Colonic mucosa (tissue), 4 donors: Measurements from ENCODE around the gene ZC3H12A. TPM values are rescaled to one million over a fixed set of nuclear protein-coding genes. Genes with fewer than 3 reads are reported as not detected.
"Not testable (repeated sequence)": the region's sequence is repeated elsewhere in the genome, so short reads cannot be mapped to it uniquely, and the experiment has no call there.

Experiments
- DNase-seq: peaks from one replicate; pipeline ENCODE4 v3.0.0-alpha.2; 2020
- H3K27ac ChIP-seq: fragments of 200-600 bp; one replicate; pipeline ENCODE4 v1.8.0; 2021
- H3K27me3 ChIP-seq: fragments of 200-600 bp; one replicate; pipeline ENCODE4 v1.8.0; 2021
- H3K36me3 ChIP-seq: fragments of 200-600 bp; one replicate; pipeline ENCODE4 v1.8.0; 2021
- H3K4me1 ChIP-seq: fragments of 200-600 bp; one replicate; pipeline ENCODE4 v1.8.0; 2021; ENCODE audit warnings: mild to moderate bottlenecking
- H3K4me3 ChIP-seq: fragments of 200-600 bp; one replicate; pipeline ENCODE4 v1.8.0; 2021
- H3K9ac ChIP-seq, 2 donors: one replicate each; pipeline ENCODE4 v1.7.0; 2013; ENCODE audit warnings: control low read depth in 2 of 2, low read depth in 2 of 2, low read length in 2 of 2
- H3K9me3 ChIP-seq: fragments of 200-600 bp; one replicate; pipeline ENCODE4 v1.8.0; 2021
- CTCF ChIP-seq: fragments of 200-600 bp; IDR thresholded peaks from one replicate; pipeline ENCODE4 v1.8.0; 2022; ENCODE audit warnings: antibody characterized with exemption, mild to moderate bottlenecking
- intact Hi-C: fragments of 100-400 bp; cut with DNase I; formaldehyde crosslinking; loops from one replicate; pipeline ENCODE4 v1.14.1; 2022
- microRNA-seq: library from miRNA; unstranded; fragments of <30 nt; microRNA quantifications from one replicate; pipeline ENCODE4, GENCODE V29; 2019
- total RNA-seq, 2 donors: library from RNA; stranded (reverse); fragmentation: NEBNext Ultra II Directional in 1 of 2; extraction: Animal tissue kit (Norgen Biotek cat#: 25700) in 1 of 2; gene quantifications; one replicate each; pipeline ENCODE4 v1.2.1, GENCODE V29; 2021
- donor health status: healthy.
- donor health status: DM: no; HTN: no; CAD: no.
- donor health status: DM: no; HTN: no; CAD: no.

ZC3H12A gene
- total RNA-seq, 2 donors from 2014 or later: 18.2 to 35.4 TPM

- no peak overlapping the region for H3K27ac ChIP-seq
- H3K4me3 ChIP-seq: no peak overlapping the region
- H3K27me3 ChIP-seq: no peaks in the 10 kb centered on the region
- no peaks in the 10 kb centered on the region for H3K36me3 ChIP-seq
- no peak for DNase-seq
- no peak overlapping the region for H3K9ac ChIP-seq
- intact Hi-C loops: no loop called here
- H3K4me1 ChIP-seq: no peaks in the 10 kb centered on the region
- TF ChIP-seq CTCF: no peak
- no peaks in the 10 kb centered on the region for H3K9me3 ChIP-seq
Observed at GRCh38 chr1:37519613-37520012, 45.2 kb downstream of the ZC3H12A start.

GRCh38 chr1:37529888-37530287, 55.5 kb downstream of the ZC3H12A start:
- H3K9ac ChIP-seq, intact Hi-C loops, H3K27me3 ChIP-seq, H3K27ac ChIP-seq, H3K4me3 ChIP-seq, DNase-seq, H3K9me3 ChIP-seq, H3K36me3 ChIP-seq, H3K4me1 ChIP-seq: not testable (repeated sequence)

GRCh38 chr1:37532418-37533156, 58.2 kb downstream of the ZC3H12A start:
- H3K4me3 ChIP-seq, H3K9ac ChIP-seq, H3K27ac ChIP-seq, DNase-seq, H3K4me1 ChIP-seq, H3K36me3 ChIP-seq, H3K9me3 ChIP-seq, H3K27me3 ChIP-seq, intact Hi-C loops: not testable (repeated sequence)

GRCh38 chr1:37533317-37534093, 59.1 kb downstream of the ZC3H12A start:
- Histone ChIP-seq H3K9me3 (no peaks in the 10 kb centered on the region), H3K4me3 (no peak overlapping the region), H3K4me1 (no peaks in the 10 kb centered on the region), H3K36me3 (no peaks in the 10 kb centered on the region), H3K27me3 (no peaks in the 10 kb centered on the region), H3K27ac (no peak overlapping the region), H3K9ac (no peak overlapping the region)
- no peak for TF ChIP-seq CTCF
- DNase-seq: no peak
- intact Hi-C loops: no loop called here

Small RNA genes lying within 50 kb of the gene (microRNA-seq; reads per million reads assigned to microRNA genes)
- gene MIR5581 (not detected), gene MIR6732 (not detected)

Other genes with a start within 250 kb of the ZC3H12A start
- 10 to 100 TPM; 32.9 to 40.6 TPM for gene MEAF6, start 40.2 kb downstream of the ZC3H12A start, total RNA-seq
- gene SNIP1, start 79.7 kb downstream of the ZC3H12A start, total RNA-seq: 10 to 100 TPM; 13.0 to 17.0 TPM
- 1 to 10 TPM; 1.9 to 4.1 TPM for gene DNALI1, start 82.4 kb downstream of the ZC3H12A start, total RNA-seq
- gene GNL2, start 121.4 kb downstream of the ZC3H12A start, total RNA-seq: 10 to 100 TPM; 28.4 to 35.9 TPM
- under 1 TPM; 0.27 to 0.32 TPM for gene RSPO1, start 160.3 kb downstream of the ZC3H12A start, total RNA-seq
- 10 to 100 TPM; 14.9 to 44.5 TPM for gene CDCA8, start 217.9 kb downstream of the ZC3H12A start, total RNA-seq